Neuronal stem cell (in vitro differentiated cells): ENCODE data around the gene TAB2. TPM values are rescaled to one million over a fixed set of nuclear protein-coding genes. Genes with fewer than 3 reads are reported as not detected.

ENCODE experiments used
- DNase-seq: peaks from one replicate; pipeline ENCODE4 v3.0.0-alpha.2; 2013; ENCODE audit warnings: low spot score
- H2AFZ ChIP-seq: one replicate; pipeline ENCODE4 v1.6.1; 2013; ENCODE audit warnings: mild to moderate bottlenecking, low read length, inconsistent platforms
- H2AK5ac ChIP-seq: 2 replicates; pipeline ENCODE4 v1.6.1; 2013; ENCODE audit warnings: low read depth, mild to moderate bottlenecking, inconsistent platforms, low read length, moderate library complexity, mixed read lengths
- H2BK120ac ChIP-seq: 2 replicates; pipeline ENCODE4 v1.6.1; 2013; ENCODE audit warnings: low read depth, mild to moderate bottlenecking, inconsistent platforms, low read length, moderate library complexity, mixed read lengths
- H2BK12ac ChIP-seq: one replicate; pipeline ENCODE4 v1.6.1; 2013; ENCODE audit warnings: low read length, inconsistent platforms
- H2BK15ac ChIP-seq: 2 replicates; pipeline ENCODE4 v1.6.1; 2013; ENCODE audit warnings: mild to moderate bottlenecking, low read length, inconsistent platforms, mixed read lengths
- H2BK5ac ChIP-seq: one replicate; pipeline ENCODE4 v1.6.1; 2013; ENCODE audit warnings: inconsistent platforms, mild to moderate bottlenecking, low read length, moderate library complexity
- H3K14ac ChIP-seq: one replicate; pipeline ENCODE4 v1.6.1; 2013; ENCODE audit warnings: low read length, inconsistent platforms
- H3K18ac ChIP-seq: 2 replicates; pipeline ENCODE4 v1.6.1; 2013; ENCODE audit warnings: low read length, inconsistent platforms
- H3K23ac ChIP-seq: 2 replicates; pipeline ENCODE4 v1.6.1; 2013; ENCODE audit warnings: low read depth, mild to moderate bottlenecking, mixed read lengths, low read length, inconsistent platforms; ENCODE audit not compliant: poor library complexity
- H3K27ac ChIP-seq: replicated peaks from 3 replicates; pipeline ENCODE4 v1.5.1; 2013; ENCODE audit warnings: low read length, inconsistent platforms
- H3K27me3 ChIP-seq, 3 experiments: 2 replicates each; pipeline ENCODE4 v1.6.1; 2013; ENCODE audit warnings: low read length in 3 of 3, mild to moderate bottlenecking in 2 of 3, inconsistent platforms in 1 of 3, low read depth in 1 of 3, mixed read lengths in 1 of 3, moderate library complexity in 1 of 3; ENCODE audit not compliant: control insufficient read depth in 3 of 3, insufficient read depth in 3 of 3
- H3K36me3 ChIP-seq, 2 donors: replicated peaks in 1 of 2; 2 replicates each; pipeline ENCODE4 v1.6.1; 2013; ENCODE audit warnings: low read length in 2 of 2; ENCODE audit not compliant: control insufficient read depth in 2 of 2, insufficient read depth in 2 of 2
- H3K4ac ChIP-seq: 2 replicates; pipeline ENCODE4 v1.6.1; 2013; ENCODE audit warnings: inconsistent platforms, mild to moderate bottlenecking, low read length, moderate library complexity
- H3K4me1 ChIP-seq, 2 donors: 1 replicate in 1 of 2; 2 replicates in 1 of 2; pipeline ENCODE4 v1.6.1; 2013; ENCODE audit warnings: low read length in 2 of 2, low read depth in 1 of 2; ENCODE audit not compliant: control insufficient read depth in 2 of 2, insufficient read depth in 1 of 2
- H3K4me2 ChIP-seq: one replicate; pipeline ENCODE4 v1.6.1; 2013; ENCODE audit warnings: mild to moderate bottlenecking, low read length, inconsistent platforms; ENCODE audit not compliant: insufficient read depth, poor library complexity, severe bottlenecking
- H3K4me3 ChIP-seq, 2 donors: 2 replicates each; pipeline ENCODE4 v1.5.1; 2013; ENCODE audit warnings: low read length in 2 of 2, mild to moderate bottlenecking in 2 of 2, inconsistent platforms in 1 of 2, moderate library complexity in 1 of 2
- H3K79me1 ChIP-seq: one replicate; pipeline ENCODE4 v1.6.1; 2013; ENCODE audit warnings: low read depth, mild to moderate bottlenecking, inconsistent platforms, low read length, moderate library complexity
- H3K9ac ChIP-seq: one replicate; pipeline ENCODE4 v1.6.1; 2013; ENCODE audit warnings: mild to moderate bottlenecking, low read depth, low read length, inconsistent platforms; ENCODE audit not compliant: poor library complexity
- H3K9me3 ChIP-seq, 2 donors: replicated peaks in 1 of 2; 2 replicates each; pipeline versions ENCODE3 to v1.6.1; 2013; ENCODE audit warnings: low read length in 2 of 2, mild to moderate bottlenecking in 2 of 2, inconsistent platforms in 1 of 2, low read depth in 1 of 2, mixed read lengths in 1 of 2, moderate library complexity in 1 of 2; ENCODE audit not compliant: control insufficient read depth in 2 of 2, insufficient read depth in 1 of 2
- H4K8ac ChIP-seq: one replicate; pipeline ENCODE4 v1.6.1; 2013; ENCODE audit warnings: low read depth, mild to moderate bottlenecking, inconsistent platforms, low read length, moderate library complexity
- H4K91ac ChIP-seq: one replicate; pipeline ENCODE4 v1.6.1; 2013; ENCODE audit warnings: low read length, low read depth, mild to moderate bottlenecking, inconsistent platforms; ENCODE audit not compliant: poor library complexity
- WGBS, 2 donors: extraction: QIAGEN DNeasy Blood & Tissue Kit; methylation state at CpG; one replicate each; pipeline ENCODE4 v1.1.7; 2013; ENCODE audit warnings: missing lambda C conversion rate in 2 of 2, mixed read lengths in 1 of 2; ENCODE audit not compliant: insufficient read length in 2 of 2, insufficient replicate concordance in 1 of 2; ENCODE audit errors: extremely low coverage in 2 of 2; 5-methylcytosine and 5-hydroxymethylcytosine counted together
- polyA plus RNA-seq, 2 experiments: library from polyadenylated mRNA; stranded (reverse); fragments of 200-250 nt; gene quantifications; one replicate each; pipeline ENCODE4 v1.2.3, GENCODE V29; 2013

Gene TAB2
- polyA plus RNA-seq (2013, experiment 1 of 2), result 76.2 TPM
- polyA plus RNA-seq (2013, experiment 2 of 2), result 77.1 TPM

GRCh38 chr6:149317644-149318571 is at the start of gene TAB2:
Gene TAB2, plus strand, starts transcription at chr6:149317712. Its CDS starts 52,286 bp downstream, at chr6:149369998.
- no peaks in the 10 kb centered on the region for H3K27me3 ChIP-seq
- H3K18ac ChIP-seq, result peak within 1 kb of the TSS; percentile 100
- H3K27ac ChIP-seq, result peak within 1 kb of the TSS; percentile 99
- no peak within 1 kb of the TSS for H4K91ac ChIP-seq
- H3K4me2 ChIP-seq, result peak within 1 kb of the TSS; percentile 75
- H3K23ac ChIP-seq, result peak within 1 kb of the TSS; percentile 95
- peak within 1 kb of the TSS; percentile 96 for H2BK15ac ChIP-seq
- H3K4me3 ChIP-seq, result peak within 1 kb of the TSS; percentile 56 to 98
- H3K4me1 ChIP-seq, result peaks cover 0 to 12% of the 10 kb centered on the region in 2 donors
- peak within 1 kb of the TSS; percentile 22 for H2BK12ac ChIP-seq
- no CpG with 5 or more reads among the region's 92 CpGs for WGBS, 2 donors
- H3K36me3 ChIP-seq, result no peaks in the 10 kb centered on the region
- peak within 1 kb of the TSS; percentile 89 for H3K14ac ChIP-seq
- H2BK120ac ChIP-seq, result peak within 1 kb of the TSS; percentile 100
- peak within 1 kb of the TSS; percentile 100 for H3K4ac ChIP-seq
- H3K79me1 ChIP-seq, result no peaks in the 10 kb centered on the region
- H3K9me3 ChIP-seq, result no peaks in the 10 kb centered on the region
- H2AFZ ChIP-seq, result peak within 1 kb of the TSS; percentile 99
- DNase-seq, result peak; percentile 80
- peak within 1 kb of the TSS; percentile 97 for H2AK5ac ChIP-seq
- H2BK5ac ChIP-seq, result peak within 1 kb of the TSS; percentile 97
- peak within 1 kb of the TSS; percentile 99 for H3K9ac ChIP-seq
- peak within 1 kb of the TSS; percentile 82 for H4K8ac ChIP-seq

GRCh38 chr6:149268146-149268545 is 49.4 kb upstream of the TAB2 start:
- Histone ChIP-seq H4K91ac (no peak overlapping the region), H3K9me3 (peaks cover 0 to 2% of the 10 kb centered on the region in 2 donors), H2BK120ac (no peak overlapping the region), H4K8ac (no peak overlapping the region), H2BK15ac (no peak overlapping the region), H3K4me2 (no peak overlapping the region), H3K18ac (no peak overlapping the region), H2BK12ac (no peak overlapping the region), H3K27me3 (peaks cover 0 to 3% (median 0%) of the 10 kb centered on the region in 3 experiments), H3K79me1 (no peaks in the 10 kb centered on the region), H3K4me1 (peaks cover 0 to 1% of the 10 kb centered on the region in 2 donors), H3K36me3 (no peaks in the 10 kb centered on the region), H3K27ac (no peak overlapping the region), H2AFZ (no peak overlapping the region), H3K9ac (no peak overlapping the region), H3K4ac (no peak overlapping the region), H3K23ac (no peak overlapping the region), H3K14ac (no peak overlapping the region), H2BK5ac (no peak overlapping the region), H3K4me3 (no peak overlapping the region), H2AK5ac (no peak overlapping the region)
- WGBS, 2 donors, result no CpG with 5 or more reads among the region's 5 CpGs
- DNase-seq, result no peak

GRCh38 chr6:149268768-149269167 is 48.7 kb upstream of the TAB2 start:
- Histone ChIP-seq H3K79me1 (no peaks in the 10 kb centered on the region), H3K4ac (no peak overlapping the region), H3K36me3 (no peaks in the 10 kb centered on the region), H3K4me1 (peaks cover 0 to 1% of the 10 kb centered on the region in 2 donors), H3K27me3 (peaks cover 0 to 3% (median 0%) of the 10 kb centered on the region in 3 experiments), H2BK5ac (no peak overlapping the region), H4K8ac (no peak overlapping the region), H3K4me3 (no peak overlapping the region), H3K27ac (no peak overlapping the region), H4K91ac (no peak overlapping the region), H2AK5ac (no peak overlapping the region), H2BK12ac (no peak overlapping the region), H2BK15ac (no peak overlapping the region), H3K18ac (no peak overlapping the region), H3K9me3 (peaks cover 0 to 2% of the 10 kb centered on the region in 2 donors), H2BK120ac (no peak overlapping the region), H3K23ac (no peak overlapping the region), H2AFZ (no peak overlapping the region), H3K4me2 (no peak overlapping the region), H3K14ac (no peak overlapping the region), H3K9ac (no peak overlapping the region)
- DNase-seq, result no peak
- no CpG with 5 or more reads among the region's 1 CpG for WGBS, 2 donors

- no peak overlapping the region for H4K91ac ChIP-seq
- DNase-seq, result no peak
- H2AFZ ChIP-seq, result no peak overlapping the region
- no peak overlapping the region for H3K27ac ChIP-seq
- no peak overlapping the region for H2AK5ac ChIP-seq
- H3K18ac ChIP-seq, result no peak overlapping the region
- no peak overlapping the region for H3K14ac ChIP-seq
- no peak overlapping the region for H2BK5ac ChIP-seq
- H2BK12ac ChIP-seq, result no peak overlapping the region
- no CpG with 5 or more reads among the region's 4 CpGs for WGBS, 2 donors
- peaks cover 0 to 2% of the 10 kb centered on the region in 2 donors for H3K9me3 ChIP-seq
- no peak overlapping the region for H4K8ac ChIP-seq
- H3K79me1 ChIP-seq, result no peaks in the 10 kb centered on the region
- no peak overlapping the region for H3K4me3 ChIP-seq
- H3K9ac ChIP-seq, result no peak overlapping the region
- no peak overlapping the region for H2BK15ac ChIP-seq
- no peak overlapping the region for H3K4me2 ChIP-seq
- H3K36me3 ChIP-seq, result no peaks in the 10 kb centered on the region
- H3K27me3 ChIP-seq, result peaks cover 0 to 3% (median 0%) of the 10 kb centered on the region in 3 experiments
- peaks cover 0 to 2% of the 10 kb centered on the region in 2 donors for H3K4me1 ChIP-seq
- H3K23ac ChIP-seq, result no peak overlapping the region
- no peak overlapping the region for H3K4ac ChIP-seq
- no peak overlapping the region for H2BK120ac ChIP-seq
Observed at GRCh38 chr6:149270616-149271015, 46.9 kb upstream of the TAB2 start.
